K562 (cell line): ENCODE measurements around the gene BICDL1. TPM values are rescaled to one million over a fixed set of nuclear protein-coding genes. Genes with fewer than 3 reads are reported as not detected.

Experiments used
- ATAC-seq: fragments of 200-7000 bp; cut with Tn5 transposase; 3 replicates; pipeline ENCODE4 v1.9.1; 2020; ENCODE audit warnings: moderate library complexity
- BruUV-seq: library from RNA; stranded (reverse); fragments of 400-500 nt; replicated peaks from 2 replicates; lab custom pipeline; 2021; lab: Mats Ljungman, UMichigan
- CTCF ChIA-PET: fragments of 300-600 bp; formaldehyde crosslinking; extraction: SDS; loops from one replicate; lab custom pipeline; 2021; ENCODE audit warnings: low intra/inter-chr PET ratio; lab: Yijun Ruan, JAX
- POLR2A ChIA-PET: fragments of 300-600, 350-650 bp; sonication (Branson Sonifier 250); formaldehyde crosslinking; extraction: SDS; loops from one replicate; lab custom pipeline; 2021; ENCODE audit warnings: antibody characterized with exemption, inconsistent platforms; lab: Yijun Ruan, JAX
- DNase-seq, 4 experiments: peaks; one replicate each; pipeline versions ENCODE4 v3.0.0 to v3.0.0-alpha.2; 2011 to 2018; ENCODE audit warnings: low spot score in 3 of 4, mixed read lengths in 3 of 4; ENCODE audit errors: extremely low read depth in 1 of 4
- FAIRE-seq: peaks from 2 replicates; lab custom pipeline; 2011; peaks lifted over from hg19 to GRCh38; lab: Jason Lieb, UNC
- H2AFZ ChIP-seq: 2 replicates; pipeline ENCODE4 v1.6.0; 2011; ENCODE audit warnings: low read depth, low read length, control low read depth, inconsistent platforms
- H3K27ac ChIP-seq: fragments of 200-600 bp; 3 replicates; pipeline ENCODE4 v1.8.0; 2011; ENCODE audit warnings: low read depth, mild to moderate bottlenecking, control low read depth, inconsistent platforms, low read length, moderate library complexity, mixed read lengths; ENCODE audit errors: extremely low read depth
- H3K27me3 ChIP-seq, 2 experiments: fragments of 300-600 bp in 1 of 2; 2 replicates in 1 of 2; 3 replicates in 1 of 2; pipeline versions ENCODE4 v1.6.0 to v1.8.0; 2011; ENCODE audit warnings: inconsistent platforms in 2 of 2, low read length in 2 of 2, mild to moderate bottlenecking in 1 of 2, mixed read lengths in 1 of 2, moderate library complexity in 1 of 2; ENCODE audit not compliant: control insufficient read depth in 2 of 2, insufficient read depth in 2 of 2
- H3K36me3 ChIP-seq: fragments of 300-600 bp; 3 replicates; pipeline ENCODE4 v1.8.0; 2011; ENCODE audit warnings: mild to moderate bottlenecking, low read length, inconsistent platforms; ENCODE audit not compliant: control insufficient read depth, insufficient read depth
- H3K4me1 ChIP-seq, 2 experiments: fragments of 200-600 bp in 1 of 2; replicated peaks in 1 of 2; 2 replicates in 1 of 2; 3 replicates in 1 of 2; pipeline versions ENCODE4 v1.5.1 to v1.8.0; 2011; ENCODE audit warnings: inconsistent platforms in 2 of 2, low read length in 2 of 2, mild to moderate bottlenecking in 1 of 2, mixed read lengths in 1 of 2, moderate library complexity in 1 of 2; ENCODE audit not compliant: control insufficient read depth in 2 of 2, insufficient read depth in 2 of 2
- H3K4me2 ChIP-seq: 2 replicates; pipeline ENCODE4 v1.6.1; 2011; ENCODE audit warnings: low read length, control low read depth, inconsistent platforms, mixed read lengths; ENCODE audit not compliant: insufficient read depth
- H3K4me3 ChIP-seq: fragments of 200-600 bp; sonication (generic), shearing (Covaris generic); 2 replicates; pipeline ENCODE4 v1.5.1; 2016; ENCODE audit warnings: control low read depth, inconsistent platforms
- H3K79me2 ChIP-seq: fragments of 200-600 bp; 3 replicates; pipeline ENCODE4 v1.8.0; 2011; ENCODE audit warnings: low read length, inconsistent platforms; ENCODE audit not compliant: control insufficient read depth, insufficient read depth
- H3K9ac ChIP-seq, 2 experiments: 2 replicates each; pipeline versions ENCODE4 v1.6.0 to v1.6.1; 2011; ENCODE audit warnings: low read depth in 2 of 2, low read length in 2 of 2, control low read depth in 1 of 2, inconsistent platforms in 1 of 2, mild to moderate bottlenecking in 1 of 2, mixed read lengths in 1 of 2; ENCODE audit not compliant: insufficient read depth in 1 of 2
- H3K9me1 ChIP-seq: one replicate; pipeline ENCODE4 v1.6.0; 2011; ENCODE audit warnings: inconsistent platforms, mild to moderate bottlenecking, low read length, moderate library complexity; ENCODE audit not compliant: control insufficient read depth, insufficient read depth
- H3K9me3 ChIP-seq: replicated peaks from 2 replicates; pipeline ENCODE4 v1.5.1; 2011; ENCODE audit warnings: low read depth, low read length, inconsistent platforms; ENCODE audit not compliant: control insufficient read depth, insufficient read depth
- H4K20me1 ChIP-seq: replicated peaks from 2 replicates; pipeline ENCODE4 v1.6.1; 2011; ENCODE audit warnings: low read length, inconsistent platforms, mixed read lengths; ENCODE audit not compliant: control insufficient read depth, insufficient read depth
- ATF7 ChIP-seq: fragments of 450-650 bp; IDR thresholded peaks from 2 replicates; pipeline ENCODE4 v1.7.1; 2014; ENCODE audit warnings: mild to moderate bottlenecking, moderate library complexity
- BHLHE40 ChIP-seq: IDR thresholded peaks from 2 replicates; pipeline ENCODE4 v1.6.1; 2011; ENCODE audit warnings: low read length, improper control_type of control experiment
- GATAD2B ChIP-seq: fragments of 450-650 bp; IDR thresholded peaks from 2 replicates; pipeline ENCODE4 v1.6.1; 2017; ENCODE audit warnings: mild to moderate bottlenecking, borderline replicate concordance
- KLF1 ChIP-seq: fragments of 450-650 bp; IDR thresholded peaks from 2 replicates; pipeline ENCODE4 v1.6.1; 2016; ENCODE audit warnings: missing genetic modification characterization, missing compliant biosample characterization
- POLR2H ChIP-seq: IDR thresholded peaks from 2 replicates; pipeline ENCODE4 v1.6.1; 2016; ENCODE audit warnings: missing genetic modification characterization, low read depth, mild to moderate bottlenecking, control low read depth, missing compliant biosample characterization, moderate library complexity
- ZBTB11 ChIP-seq, 3 experiments: fragments of 200-800 bp in 1 of 3; fragments of 250-450 bp in 1 of 3; fragments of 450-650 bp in 1 of 3; sonication (Bioruptor Pico) in 1 of 3; sonication (Bioruptor generic) in 1 of 3; formaldehyde crosslinking in 1 of 3; IDR thresholded peaks; 2 replicates each; pipeline versions ENCODE4 v1.6.1 to v1.8.0; 2016 to 2022; ENCODE audit warnings: mild to moderate bottlenecking in 2 of 3, missing genetic modification characterization in 2 of 3, missing compliant biosample characterization in 1 of 3, moderate library complexity in 1 of 3
- ZNF655 ChIP-seq: fragments of 250-450 bp; sonication (Bioruptor Pico); IDR thresholded peaks from 2 replicates; pipeline ENCODE4 v1.5.0; 2021
- ZNF76 ChIP-seq: fragments of 250-450 bp; sonication (Bioruptor Pico); IDR thresholded peaks from 2 replicates; pipeline ENCODE4 v1.4.0; 2020; ENCODE audit warnings: mild to moderate bottlenecking, moderate library complexity, borderline replicate concordance
- WGBS: fragments of 100-300 bp; shearing (Covaris generic); methylation state at CpG from one replicate; pipeline ENCODE4 v1.1.6; 2016; ENCODE audit warnings: low coverage, mixed read lengths; ENCODE audit not compliant: insufficient coverage; ENCODE audit errors: missing lambda C conversion rate; 5-methylcytosine and 5-hydroxymethylcytosine counted together
- in situ Hi-C: fragments of 300-500 bp; cut with MboI; formaldehyde crosslinking; loops from 4 replicates; pipeline ENCODE4 v1.15.0; 2018; ENCODE audit warnings: inconsistent platforms, mixed read lengths
- intact Hi-C: fragments of 100-400 bp; cut with micrococcal nuclease; formaldehyde crosslinking; loops from 2 replicates; pipeline ENCODE4 v1.14.2; 2022
- polyA plus RNA-seq, 8 experiments: library from polyadenylated mRNA; depleted of rRNA in 4 of 8; stranded (reverse) in 5 of 8; unstranded in 3 of 8; fragments of >200 nt; fragmentation: Nextera tagmentation in 2 of 8; fragmentation: Illumina TruSeq in 1 of 8; extraction: Ambion mirVana in 2 of 8; extraction: Trizol in 1 of 8; gene quantifications; 2 replicates each; pipeline versions ENCODE4 v1.2.1 to v1.2.3, GENCODE V29; 2011 to 2014; ENCODE audit warnings: inconsistent platforms in 1 of 8, missing spikeins in 1 of 8
- total RNA-seq, 7 experiments: library from RNA; depleted of rRNA in 6 of 7; stranded (reverse); fragments of >200 nt in 6 of 7; fragmentation: Illumina TruSeq in 2 of 7; extraction: Trizol in 2 of 7; gene quantifications; 2 replicates each; pipeline versions ENCODE4 v1.2.1 to v1.2.3, GENCODE V29; 2011 to 2021; ENCODE audit warnings: low replicate concordance in 1 of 7

The BICDL1 gene
- total and polyA plus RNA-seq, 9 of the 15 experiments (the other 6 are each of a cell fraction or from before 2014, with no cell fraction given) = 0.06 to 2.0 (median 0.58) TPM

GRCh38 chr12:119964123-119964522 is 24.9 kb upstream of the BICDL1 start:
- CTCF ChIA-PET = no interaction called here
- no peaks in the 10 kb centered on the region for H3K9me1 ChIP-seq
- in situ Hi-C loops = no loop called here
- no TSS peak for BruUV-seq
- H3K27me3 ChIP-seq = peaks cover 10 to 24% of the 10 kb centered on the region in 2 experiments
- H3K4me1 ChIP-seq = no peaks in the 10 kb centered on the region
- POLR2A ChIA-PET = no interaction called here
- no peak overlapping the region for H3K27ac ChIP-seq
- no peak for DNase-seq
- ATAC-seq = no peak
- H3K4me3 ChIP-seq = no peak overlapping the region
- H4K20me1 ChIP-seq = no peaks in the 10 kb centered on the region
- intact Hi-C loops = no loop called here
- H3K9me3 ChIP-seq = no peaks in the 10 kb centered on the region
- 3% methylated on average over 6 of the region's 6 CpGs for WGBS
- no peak overlapping the region for H3K4me2 ChIP-seq
- H2AFZ ChIP-seq = no peak overlapping the region
- no peak for FAIRE-seq
- no peaks in the 10 kb centered on the region for H3K79me2 ChIP-seq
- H3K9ac ChIP-seq = no peak overlapping the region
- no peaks in the 10 kb centered on the region for H3K36me3 ChIP-seq
- TF ChIP-seq ATF7 (no peak), BHLHE40 (no peak), ZNF76 (CRISPR knock-in tag) (no peak), KLF1 (tag) (no peak), ZNF655 (no peak), GATAD2B (no peak), ZBTB11 (CRISPR knock-in tag; IDR thresholded peaks at IDR 0.05) (no peak), POLR2H (no peak)
